ACC112 (cell line): ENCODE measurements around the gene FAR2.

Source experiments
- H2AFZ ChIP-seq: fragments of 200-600 bp; sonication (generic); one replicate; pipeline ENCODE4 v1.6.0; 2017; ENCODE audit warnings: antibody characterized with exemption, low read length; ENCODE audit not compliant: unreplicated experiment
- H3K27ac ChIP-seq: fragments of 200-600 bp; sonication (generic); 2 replicates; pipeline ENCODE4 v1.5.1; 2014; ENCODE audit warnings: low read depth, mild to moderate bottlenecking, antibody characterized with exemption, low read length, moderate library complexity
- H3K27me3 ChIP-seq: fragments of 200-600 bp; sonication (generic); 2 replicates; pipeline ENCODE4 v1.6.1; 2014; ENCODE audit warnings: mild to moderate bottlenecking, antibody characterized with exemption, low read length, moderate library complexity, mixed read lengths; ENCODE audit not compliant: insufficient read depth
- H3K36me3 ChIP-seq: fragments of 200-600 bp; sonication (generic); 2 replicates; pipeline ENCODE4 v1.6.1; 2016; ENCODE audit warnings: mild to moderate bottlenecking, antibody characterized with exemption, low read length, moderate library complexity, mixed read lengths; ENCODE audit not compliant: insufficient read depth
- H3K4me1 ChIP-seq: fragments of 200-600 bp; sonication (generic); one replicate; pipeline ENCODE4 v1.6.1; 2016; ENCODE audit warnings: low read length, mixed read lengths; ENCODE audit not compliant: insufficient read depth, unreplicated experiment, control insufficient read depth
- H3K4me3 ChIP-seq: fragments of 200-600 bp; sonication (generic); 2 replicates; pipeline ENCODE4 v1.5.1; 2014; ENCODE audit warnings: mild to moderate bottlenecking, low read depth, low read length
- H3K79me2 ChIP-seq: fragments of 200-600 bp; sonication (generic); one replicate; pipeline ENCODE4 v1.6.0; 2016; ENCODE audit warnings: low read length; ENCODE audit not compliant: control insufficient read depth, unreplicated experiment, insufficient read depth

Gene FAR2

DNA sequence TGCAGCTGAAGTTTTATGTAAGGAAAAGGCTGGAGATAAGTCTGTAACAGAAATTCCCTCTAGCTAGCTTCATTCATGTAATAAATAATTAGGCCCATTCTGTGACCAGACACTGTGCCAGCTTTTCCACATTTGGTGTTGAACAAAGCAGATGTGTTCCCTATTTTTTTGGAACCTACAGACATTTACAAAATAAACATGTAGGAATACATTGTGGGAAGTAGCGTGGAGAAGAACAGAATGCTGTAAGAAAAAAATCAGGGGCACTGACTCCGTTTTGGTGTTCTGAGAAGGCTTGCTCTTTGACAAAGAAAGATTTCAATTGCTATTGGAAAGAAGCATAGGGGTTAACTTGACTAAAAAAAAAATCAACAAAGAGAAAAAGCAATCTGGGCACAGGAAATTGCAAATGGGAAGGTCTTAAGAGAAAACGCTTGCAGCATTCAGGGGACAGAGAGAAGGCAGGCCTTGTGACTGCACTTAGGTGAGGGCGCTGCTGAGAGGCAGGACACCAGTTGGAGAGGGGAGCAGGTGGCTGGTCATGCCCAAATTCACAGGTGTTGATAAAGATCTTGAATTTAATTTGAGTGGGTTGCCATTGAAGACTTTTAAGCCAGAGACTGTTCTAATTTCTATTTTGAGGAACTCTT lies 4.0 kb downstream of the FAR2 start:
- peaks cover 17% of the 10 kb centered on the region for H3K4me1 ChIP-seq
- H3K36me3 ChIP-seq, result no peaks in the 10 kb centered on the region

DNA sequence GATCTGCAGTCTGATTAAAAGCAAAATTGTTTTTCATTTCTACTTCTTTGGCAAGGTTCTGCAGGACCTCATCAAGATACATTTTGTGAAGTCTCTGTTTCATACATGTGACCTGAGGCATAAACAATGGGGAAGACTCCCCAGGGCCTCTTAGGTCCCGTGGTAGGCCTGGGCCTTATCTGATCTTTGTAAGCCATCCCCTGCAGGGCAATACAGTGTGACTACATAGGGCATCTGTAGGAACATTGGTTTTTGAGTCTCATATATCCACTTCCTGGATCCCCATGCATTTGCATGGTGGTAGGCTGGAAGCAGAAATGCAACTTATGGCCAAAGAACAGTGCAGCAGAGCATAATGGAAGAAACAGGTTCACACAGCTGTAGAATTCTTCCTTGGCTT lies 6.0 kb downstream of the FAR2 start:
- H2AFZ ChIP-seq, result no peak overlapping the region

More for the DNA sequence above, 4.0 kb downstream of the FAR2 start:
- H3K4me3 ChIP-seq, result no peak overlapping the region
- H3K27me3 ChIP-seq, result no peaks in the 10 kb centered on the region
- H2AFZ ChIP-seq, result no peak overlapping the region
- no peak overlapping the region for H3K27ac ChIP-seq
- H3K79me2 ChIP-seq, result peaks cover 12% of the 10 kb centered on the region

DNA sequence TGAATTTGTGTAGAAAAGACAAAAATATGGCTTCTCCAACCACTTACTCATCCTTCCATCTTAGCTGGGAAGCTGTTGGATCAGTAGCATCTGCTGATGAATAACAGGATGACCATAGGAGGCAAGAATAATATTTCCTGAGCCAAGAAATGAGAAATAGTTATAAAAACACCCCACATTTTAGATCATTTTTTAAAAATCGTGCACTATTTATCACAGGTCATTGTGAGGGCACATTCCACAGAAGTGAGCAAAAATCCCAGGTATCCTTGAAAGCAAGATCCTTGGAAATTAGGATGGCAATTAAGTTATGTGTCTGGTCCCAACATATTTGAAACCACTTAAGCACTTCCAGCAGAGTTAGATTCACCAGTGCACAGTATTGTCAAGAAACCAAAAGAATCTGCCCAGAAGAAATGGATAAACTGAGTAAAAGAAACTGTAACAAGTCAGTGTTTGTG lies 8.4 kb downstream of the FAR2 start:
- Histone ChIP-seq H3K79me2 (no peaks in the 10 kb centered on the region), H3K4me3 (no peak overlapping the region; the same call in 1 of the 2 replicates), H3K4me1 (peaks cover 19% of the 10 kb centered on the region)

More for the DNA sequence above, 6.0 kb downstream of the FAR2 start:
- Histone ChIP-seq H3K4me3 (no peak overlapping the region), H3K36me3 (no peaks in the 10 kb centered on the region), H3K79me2 (peaks cover under 1% of the 10 kb centered on the region), H3K4me1 (peaks cover 19% of the 10 kb centered on the region), H3K27ac (no peak overlapping the region), H3K27me3 (no peaks in the 10 kb centered on the region)

DNA sequence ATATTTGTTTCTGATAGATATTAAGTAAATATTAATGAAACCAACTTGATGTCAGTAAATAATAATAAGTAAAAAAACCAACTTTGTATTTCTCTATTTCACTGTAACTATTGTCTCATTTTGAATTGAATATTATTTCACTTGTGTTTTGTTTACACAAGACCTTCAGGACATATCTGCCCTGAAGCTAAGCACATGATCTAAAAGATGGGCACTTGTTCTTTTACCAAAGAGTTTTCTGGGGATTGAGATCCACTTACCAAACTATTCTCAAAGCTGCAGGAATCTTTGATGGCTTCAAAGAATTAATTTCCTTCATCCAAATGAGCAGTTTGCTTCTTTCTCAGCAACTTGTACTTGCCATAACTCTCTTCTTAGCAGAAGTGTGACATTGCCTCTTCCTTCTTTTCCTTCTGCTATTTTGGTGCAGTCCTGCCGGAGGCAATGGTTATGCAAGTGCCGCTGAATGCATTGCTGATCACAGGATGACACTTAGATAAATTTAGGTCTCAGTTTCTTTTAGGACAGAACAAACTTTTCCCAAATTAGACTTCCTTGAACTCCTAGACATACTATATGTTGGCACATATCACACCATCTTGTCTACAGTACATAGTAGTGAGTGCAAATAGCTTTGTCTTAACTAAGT lies 9.2 kb downstream of the FAR2 start:
- Histone ChIP-seq H3K4me3 (no peak overlapping the region), H3K4me1 (peaks cover 19% of the 10 kb centered on the region), H3K27me3 (no peaks in the 10 kb centered on the region), H3K36me3 (no peaks in the 10 kb centered on the region), H3K79me2 (no peaks in the 10 kb centered on the region), H2AFZ (no peak overlapping the region), H3K27ac (no peak overlapping the region; the same call in 1 of the 2 replicates)

More for the DNA sequence above, 8.4 kb downstream of the FAR2 start:
- H3K36me3 ChIP-seq, result no peaks in the 10 kb centered on the region
- peak overlapping the region; percentile 32 for H3K27ac ChIP-seq
- no peaks in the 10 kb centered on the region for H3K27me3 ChIP-seq
- no peak overlapping the region for H2AFZ ChIP-seq

DNA sequence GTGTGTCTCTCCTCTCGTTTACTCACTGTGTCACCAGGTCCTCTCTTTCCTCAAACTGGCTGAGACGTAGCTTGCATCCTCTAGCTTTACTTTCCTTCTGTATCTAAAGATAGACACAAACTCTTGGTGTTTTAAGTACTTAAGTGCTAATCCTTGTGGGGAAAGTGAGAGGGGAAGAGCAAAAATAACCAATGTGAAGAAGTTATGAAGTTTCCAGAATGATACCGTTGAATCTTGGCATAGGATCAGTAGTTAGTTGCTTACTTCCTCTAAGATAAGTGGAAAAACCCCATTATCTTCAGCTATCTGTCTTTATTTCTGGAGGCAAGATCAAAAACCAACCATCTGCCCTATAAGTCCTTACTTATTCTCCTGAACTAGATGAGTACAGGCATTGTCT lies 10.6 kb downstream of the FAR2 start:
- no peak overlapping the region for H2AFZ ChIP-seq
- no peaks in the 10 kb centered on the region for H3K36me3 ChIP-seq
- H3K4me1 ChIP-seq, result peaks cover 25% of the 10 kb centered on the region
- H3K4me3 ChIP-seq, result no peak overlapping the region
- H3K79me2 ChIP-seq, result no peaks in the 10 kb centered on the region
- no peaks in the 10 kb centered on the region for H3K27me3 ChIP-seq
- no peak overlapping the region for H3K27ac ChIP-seq

DNA sequence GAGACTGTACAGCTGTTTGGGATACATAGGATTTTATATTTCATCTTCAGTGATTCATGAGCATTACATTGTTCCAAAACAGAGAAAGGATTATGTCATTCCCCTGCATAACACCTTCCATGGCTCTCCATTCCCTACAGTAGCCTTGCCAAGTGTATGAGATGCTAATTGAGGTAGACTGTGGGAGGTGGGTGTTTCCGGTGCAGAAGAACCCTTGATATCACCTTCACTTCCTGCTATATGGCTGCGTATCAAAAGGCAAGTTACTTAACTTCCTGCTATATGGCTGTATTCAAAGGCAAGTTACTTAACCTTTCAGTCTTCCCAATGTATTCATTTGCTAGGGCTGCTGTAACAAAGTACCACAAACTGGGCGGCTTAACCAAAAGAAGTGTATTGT lies 11.2 kb downstream of the FAR2 start:
- Histone ChIP-seq H3K27me3 (no peaks in the 10 kb centered on the region), H3K27ac (no peak overlapping the region), H3K36me3 (no peaks in the 10 kb centered on the region), H2AFZ (no peak overlapping the region), H3K79me2 (no peaks in the 10 kb centered on the region), H3K4me3 (no peak overlapping the region), H3K4me1 (peaks cover 31% of the 10 kb centered on the region)

DNA sequence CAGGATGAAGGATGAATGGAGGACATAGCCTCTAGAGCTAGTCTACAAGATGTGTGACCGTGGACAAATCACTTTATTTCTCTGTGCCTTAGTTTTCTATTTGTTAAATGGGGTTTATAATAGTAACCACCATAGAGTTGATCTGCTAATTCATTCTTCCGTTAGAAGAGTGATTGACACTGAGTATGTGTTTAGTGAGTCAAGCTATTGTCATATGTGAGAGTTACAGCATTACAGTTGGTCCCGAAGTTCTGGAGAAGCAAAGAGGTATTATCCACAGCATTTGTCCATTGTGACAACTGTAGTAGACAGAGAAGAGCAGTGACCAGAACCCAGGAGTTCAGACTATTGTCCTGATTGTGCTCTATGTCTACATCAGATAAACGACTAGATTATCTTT lies 14.1 kb downstream of the FAR2 start:
- no peaks in the 10 kb centered on the region for H3K79me2 ChIP-seq
- no peak overlapping the region for H3K4me3 ChIP-seq
- no peak overlapping the region for H2AFZ ChIP-seq
- no peaks in the 10 kb centered on the region for H3K27me3 ChIP-seq
- H3K27ac ChIP-seq, result no peak overlapping the region
- peaks cover 15% of the 10 kb centered on the region for H3K4me1 ChIP-seq
- no peaks in the 10 kb centered on the region for H3K36me3 ChIP-seq

DNA sequence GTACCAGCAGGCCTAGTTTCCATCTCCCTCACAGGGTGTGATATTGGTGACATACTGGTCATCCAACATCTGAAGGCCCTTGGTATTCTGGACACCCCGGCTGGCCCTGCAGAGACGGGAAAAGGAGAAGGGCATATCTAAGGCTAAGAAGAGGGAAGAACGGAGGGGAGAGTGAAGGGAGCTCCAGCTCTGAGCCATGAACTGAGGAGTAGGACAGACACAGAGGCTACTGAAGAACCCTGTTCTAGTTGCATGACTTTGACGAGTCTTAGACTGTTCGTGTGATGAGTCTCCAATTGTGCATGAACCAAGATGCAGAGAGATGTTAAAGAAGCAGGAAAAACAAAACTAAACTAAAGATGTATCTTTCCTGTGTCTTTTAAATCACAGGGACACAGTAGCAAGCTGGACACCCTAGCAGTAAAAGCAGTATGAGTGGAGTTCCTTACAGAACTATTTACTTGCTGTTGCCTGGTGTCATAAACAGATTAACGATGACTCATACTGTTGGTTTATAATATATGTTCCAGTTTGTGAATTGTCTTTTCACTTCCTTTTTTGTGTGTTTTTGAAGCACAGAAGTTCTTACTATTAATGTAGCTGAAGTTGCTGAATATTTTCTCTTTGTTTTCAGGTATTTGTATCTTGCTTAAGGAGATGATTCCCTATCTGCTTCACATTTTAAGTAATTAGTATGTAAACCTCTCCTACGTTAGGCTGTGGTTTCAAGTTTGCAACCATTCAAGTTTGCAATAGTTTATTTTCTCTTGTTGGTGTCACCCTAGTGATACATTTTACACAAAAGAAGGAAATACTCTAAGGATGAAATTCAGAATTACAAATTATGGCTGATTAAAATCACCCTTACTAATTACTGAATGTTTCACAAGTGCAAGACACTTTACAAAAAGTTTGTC lies 15.7 kb downstream of the FAR2 start:
- Histone ChIP-seq H3K27ac (peak overlapping the region; percentile 65), H3K4me1 (peaks cover 13% of the 10 kb centered on the region)

DNA sequence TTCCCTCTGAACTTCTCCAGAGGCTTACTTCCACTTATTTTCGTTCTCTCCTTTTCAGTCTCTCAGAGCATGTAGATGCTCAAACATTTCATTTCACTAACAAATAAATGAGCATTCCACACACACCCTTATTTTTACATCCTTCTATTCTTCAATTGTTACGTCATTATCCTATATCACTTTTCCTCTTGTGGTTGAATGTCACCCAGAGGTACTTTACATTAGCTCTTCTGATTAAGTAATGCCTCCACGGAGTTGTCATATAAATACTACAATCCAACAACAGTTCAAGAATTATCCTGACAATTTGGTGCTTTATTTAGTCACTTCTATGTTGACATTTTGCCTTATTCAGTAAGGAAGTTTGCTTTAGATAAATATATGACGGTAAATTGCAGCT lies 18.4 kb downstream of the FAR2 start:
- H3K27me3 ChIP-seq, result no peaks in the 10 kb centered on the region
- peaks cover 13% of the 10 kb centered on the region for H3K4me1 ChIP-seq
- H3K36me3 ChIP-seq, result no peaks in the 10 kb centered on the region
- H3K79me2 ChIP-seq, result no peaks in the 10 kb centered on the region
- H2AFZ ChIP-seq, result no peak overlapping the region
- H3K4me3 ChIP-seq, result no peak overlapping the region
- no peak overlapping the region for H3K27ac ChIP-seq

More for the DNA sequence above, 15.7 kb downstream of the FAR2 start:
- Histone ChIP-seq H3K36me3 (no peaks in the 10 kb centered on the region), H3K4me3 (peak overlapping the region; percentile 26; the same call in 1 of the 2 replicates), H2AFZ (no peak overlapping the region), H3K79me2 (no peaks in the 10 kb centered on the region), H3K27me3 (no peaks in the 10 kb centered on the region)

DNA sequence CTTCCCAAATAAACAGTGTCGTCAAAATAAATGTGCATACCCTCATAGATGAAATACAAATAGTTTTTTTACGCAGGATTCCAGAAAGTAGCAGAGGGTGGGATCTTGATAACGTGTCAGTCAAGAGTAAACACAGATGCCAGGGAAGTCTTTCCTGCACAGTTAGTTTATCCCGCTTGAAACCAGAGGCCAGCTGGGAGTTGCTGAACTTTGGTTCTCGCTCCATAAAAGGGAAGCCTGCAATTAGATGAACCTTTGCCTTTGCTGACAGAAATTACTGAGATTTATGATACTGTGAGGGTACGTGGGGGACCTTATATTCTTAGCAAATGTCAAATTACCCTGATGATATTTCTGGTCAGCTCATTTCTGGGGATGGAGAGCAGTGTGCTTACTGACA lies 18.9 kb downstream of the FAR2 start:
- Histone ChIP-seq H2AFZ (no peak overlapping the region), H3K27me3 (no peaks in the 10 kb centered on the region), H3K4me1 (peaks cover 13% of the 10 kb centered on the region), H3K36me3 (no peaks in the 10 kb centered on the region), H3K79me2 (no peaks in the 10 kb centered on the region), H3K27ac (no peak overlapping the region), H3K4me3 (no peak overlapping the region)
